Measurements from ENCODE around the gene JADE3. TPM values are rescaled to one million over a fixed set of nuclear protein-coding genes. Genes with fewer than 3 reads are reported as not detected.

Gene JADE3
- 10 to 100 TPM in 1 of 9 donors, 1 to 10 TPM in 8; 4.6 to 11.2 (median 6.1) TPM for total RNA-seq
- polyA plus RNA-seq = 1 to 10 TPM; 1.4 to 3.1 TPM
- long read RNA-seq, donor 1, partial matches to known transcripts = 2 of 3 reads
- long read RNA-seq, donor 1, other reads (novel, unspliced or antisense) = 1 of 3 reads
- long read RNA-seq, donor 2, full-length matches to known transcripts = 2 of 4 reads
- long read RNA-seq, donor 2, partial matches to known transcripts = 2 of 4 reads
- long read RNA-seq, donor 2, other reads (novel, unspliced or antisense) = 0 of 4 reads
- long read RNA-seq, donor 3 = 0 reads

DNA sequence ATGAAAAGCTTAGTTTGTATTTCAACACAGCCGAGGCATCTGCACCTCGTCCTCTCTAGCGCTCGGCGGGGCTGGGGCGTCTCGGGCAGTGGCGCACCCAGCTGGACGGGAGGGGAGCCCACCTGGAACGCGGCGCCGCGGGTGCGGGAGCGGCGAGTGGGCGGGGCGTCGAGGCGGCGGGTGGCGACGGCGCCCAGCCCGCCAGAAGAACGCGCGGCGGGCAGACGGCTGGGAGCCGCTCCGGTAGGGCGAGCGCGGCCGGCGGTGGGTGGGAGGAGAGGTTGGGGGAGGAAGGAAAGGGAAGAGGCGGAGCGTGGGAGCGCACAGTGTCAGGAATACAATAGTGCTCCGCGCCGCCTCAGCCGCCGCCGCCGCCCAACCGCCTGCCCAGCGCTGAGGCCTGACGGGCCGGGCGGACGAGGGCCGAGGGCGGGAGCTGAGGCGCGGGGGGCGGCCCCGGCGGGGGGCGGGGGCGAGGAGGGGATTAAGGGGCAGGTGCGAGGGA lies at the start of gene JADE3:
JADE3 (plus strand) TSS at position 324 of the 505 bp plus-strand sequence. CDS start 72,474 bp downstream, outside the sequence.
- Histone ChIP-seq H3K4me3 (peak within 1 kb of the TSS; percentile 30 to 93 (median 70)), H3K27ac (peak within 1 kb of the TSS; percentile 45 to 82 (median 74)), H3K36me3 (no peaks in the 10 kb centered on the region), H3K9me3 (peaks cover 0 to 9% (median 0%) of the 10 kb centered on the region in 12 donors), H3K27me3 (peaks cover 0 to 13% (median 0%) of the 10 kb centered on the region in 9 donors), H3K4me1 (peaks cover 0 to 15% (median 0%) of the 10 kb centered on the region in 12 donors)
- 0 to 49% (median 14%) methylated on average over 32 to 62 of the region's 64 CpGs for WGBS, 4 donors
- peak; percentile 78 to 86 (median 78) for DNase-seq
- peak in 1 of 12 donors; percentile 12 for TF ChIP-seq CTCF (IDR thresholded peaks at IDR 0.05)
- TF ChIP-seq POLR2A (IDR thresholded peaks at IDR 0.05) = peak in 1 of 2 donors; percentile 46
- peak; percentile 90 to 97 (median 96) for ATAC-seq
- intact Hi-C loops (cut with DNase I) = loop anchor here in 3 of 10 donors (2.0 to 5.0 kb wide), 3 partner anchors 65 to 180 kb away; no protein-coding TSS in a partner anchor

DNA sequence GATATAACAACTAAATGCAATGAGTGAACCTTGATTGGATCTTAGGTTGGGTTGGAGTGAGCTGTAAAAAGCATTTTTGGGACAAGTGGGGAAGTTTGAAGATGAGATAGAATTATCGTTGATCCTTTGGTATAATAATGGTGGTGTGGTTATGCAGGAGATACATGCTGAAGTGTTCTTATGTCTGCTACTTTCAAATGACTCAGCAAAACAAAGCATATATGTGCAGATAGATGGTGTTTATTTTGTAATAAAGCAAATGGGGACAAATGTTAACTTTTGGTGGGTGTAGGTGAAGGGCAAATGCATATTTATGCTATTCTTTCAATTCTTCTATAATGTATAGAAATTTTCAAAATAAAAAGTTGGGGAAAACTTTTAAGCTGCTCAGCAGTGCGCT lies 49.1 kb upstream of the JADE3 start:
- intact Hi-C loops (cut with DNase I) = no loop called here
- 83 to 97% (median 91%) methylated on average over 2 of the region's 2 CpGs for WGBS, 4 donors
- H3K27ac ChIP-seq = no peak overlapping the region
- peaks cover 0 to 15% (median 3%) of the 10 kb centered on the region in 9 donors for H3K36me3 ChIP-seq
- DNase-seq (no peak), ATAC-seq (no peak)
- TF ChIP-seq POLR2A (IDR thresholded peaks at IDR 0.05) (no peak), CTCF (IDR thresholded peaks at IDR 0.05) (no peak)
- H3K27me3 ChIP-seq = peaks cover 0 to 4% (median 0%) of the 10 kb centered on the region in 9 donors
- H3K4me3 ChIP-seq = no peak overlapping the region
- H3K9me3 ChIP-seq = no peaks in the 10 kb centered on the region
- no peaks in the 10 kb centered on the region for H3K4me1 ChIP-seq

- Histone ChIP-seq H3K4me3 (no peak overlapping the region), H3K9me3 (no peaks in the 10 kb centered on the region), H3K4me1 (no peaks in the 10 kb centered on the region), H3K36me3 (peaks cover 0 to 15% (median 3%) of the 10 kb centered on the region in 9 donors), H3K27me3 (peaks cover 0 to 4% (median 0%) of the 10 kb centered on the region in 9 donors), H3K27ac (peak overlapping the region in 1 of 12 donors; percentile 23)
- intact Hi-C loops (cut with DNase I) = no loop called here
- DNase-seq (no peak), ATAC-seq (no peak)
- 77 to 100% (median 98%) methylated on average over 2 of the region's 2 CpGs for WGBS, 4 donors
- TF ChIP-seq POLR2A (IDR thresholded peaks at IDR 0.05) = no peak
- no peak for TF ChIP-seq CTCF (IDR thresholded peaks at IDR 0.05)
Observed at GRCh38 chrX:46864606-46865005, 47.6 kb upstream of the JADE3 start.

- no peaks in the 10 kb centered on the region for H3K4me1 ChIP-seq
- H3K27ac ChIP-seq = peak overlapping the region in 1 of 12 donors; percentile 23
- ATAC-seq (no peak), DNase-seq (no peak)
- H3K27me3 ChIP-seq = peaks cover 0 to 4% (median 0%) of the 10 kb centered on the region in 9 donors
- TF ChIP-seq CTCF (IDR thresholded peaks at IDR 0.05) (no peak), POLR2A (IDR thresholded peaks at IDR 0.05) (no peak)
- H3K36me3 ChIP-seq = peaks cover 0 to 15% (median 3%) of the 10 kb centered on the region in 9 donors
- intact Hi-C loops (cut with DNase I) = no loop called here
- H3K9me3 ChIP-seq = no peaks in the 10 kb centered on the region
- WGBS, 4 donors = 71 to 75% (median 73%) methylated on average over 4 of the region's 4 CpGs
- H3K4me3 ChIP-seq = no peak overlapping the region
Observed at GRCh38 chrX:46865281-46865680, 46.9 kb upstream of the JADE3 start.

All from heart left ventricle (tissue), 16 donors.